Gastrocnemius medialis (tissue), 4 donors: ENCODE results near the gene KRTAP5-2. TPM values are rescaled to one million over a fixed set of nuclear protein-coding genes. Genes with fewer than 3 reads are reported as not detected.
"Not testable (repeated sequence)": the region's sequence is repeated elsewhere in the genome, so short reads cannot be mapped to it uniquely, and the experiment has no call there.

Source experiments
- ATAC-seq, 2 donors: fragments of 150-250 bp; one replicate each; pipeline ENCODE4 v1.9.1; 2016
- DNase-seq, 2 donors: peaks; one replicate each; pipeline ENCODE4 v3.0.0-alpha.2; 2019
- H3K27ac ChIP-seq, 4 donors: fragments of 200-600 bp; sonication (generic); 1 replicate in 1 of 4; 2 replicates in 3 of 4; pipeline ENCODE4 v1.5.1; 2016 to 2018; ENCODE audit warnings: mild to moderate bottlenecking in 2 of 4, moderate library complexity in 1 of 4
- H3K27me3 ChIP-seq, 3 donors: fragments of 200-600 bp; sonication (generic) in 2 of 3; 1 replicate in 1 of 3; 2 replicates in 2 of 3; pipeline versions ENCODE4 v1.5.1 to v1.6.0; 2016 to 2019; ENCODE audit warnings: mild to moderate bottlenecking in 1 of 3, moderate library complexity in 1 of 3
- H3K36me3 ChIP-seq, 2 donors: fragments of 200-600 bp; sonication (generic) in 1 of 2; one replicate each; pipeline ENCODE4 v1.5.1; 2017 to 2018
- H3K4me1 ChIP-seq, 2 donors: fragments of 200-600 bp; sonication (generic) in 1 of 2; one replicate each; pipeline ENCODE4 v1.5.1; 2016 to 2017; ENCODE audit warnings: mild to moderate bottlenecking in 2 of 2
- H3K4me3 ChIP-seq, 4 donors: fragments of 200-600 bp; sonication (generic) in 3 of 4; 1 replicate in 1 of 4; 2 replicates in 3 of 4; pipeline ENCODE4 v1.5.1; 2016 to 2019; ENCODE audit warnings: mild to moderate bottlenecking in 2 of 4
- H3K9me3 ChIP-seq, 3 donors: fragments of 200-600 bp; sonication (generic) in 2 of 3; 1 replicate in 1 of 3; 2 replicates in 2 of 3; pipeline ENCODE4 v1.5.1; 2016 to 2019
- POLR2A ChIP-seq, 2 donors: fragments of 450-650 bp; IDR thresholded peaks; one replicate each; pipeline ENCODE4 v1.6.1; 2017; ENCODE audit warnings: antibody characterized with exemption in 2 of 2, mild to moderate bottlenecking in 2 of 2, moderate library complexity in 2 of 2
- in situ Hi-C, 4 donors: fragments of 200-750 bp; cut with MboI; loops; one replicate each; pipeline versions ENCODE4 v1.15.0 to v1.8.0; 2017; ENCODE audit warnings: low sequenced_read_pairs in 4 of 4
- intact Hi-C: fragments of 100-400 bp; cut with DNase I; formaldehyde crosslinking; loops from one replicate; pipeline ENCODE4 v1.15.1; 2023; ENCODE audit warnings: low total_unique reads
- total RNA-seq, 4 donors: library from RNA; depleted of rRNA; stranded (reverse); fragments of >200 nt; gene quantifications; one replicate each; pipeline versions ENCODE4 v1.1.0 to v1.2.3, GENCODE V29; 2016
- TF ChIP-seq, protein P1 (sequence below), 5 experiments: fragments of 450-650 bp in 3 of 5; fragments of 200-600 bp in 2 of 5; sonication (generic) in 2 of 5; IDR thresholded peaks in 4 of 5; conservative IDR thresholded peaks in 1 of 5; 1 replicate in 4 of 5; 2 replicates in 1 of 5; pipeline ENCODE4 v1.5.1; 2016 to 2019; ENCODE audit warnings: antibody characterized with exemption in 5 of 5, mild to moderate bottlenecking in 3 of 5, moderate library complexity in 3 of 5

Gene KRTAP5-2
- total RNA-seq, 4 donors from 2014 or later, result not detected

DNA sequence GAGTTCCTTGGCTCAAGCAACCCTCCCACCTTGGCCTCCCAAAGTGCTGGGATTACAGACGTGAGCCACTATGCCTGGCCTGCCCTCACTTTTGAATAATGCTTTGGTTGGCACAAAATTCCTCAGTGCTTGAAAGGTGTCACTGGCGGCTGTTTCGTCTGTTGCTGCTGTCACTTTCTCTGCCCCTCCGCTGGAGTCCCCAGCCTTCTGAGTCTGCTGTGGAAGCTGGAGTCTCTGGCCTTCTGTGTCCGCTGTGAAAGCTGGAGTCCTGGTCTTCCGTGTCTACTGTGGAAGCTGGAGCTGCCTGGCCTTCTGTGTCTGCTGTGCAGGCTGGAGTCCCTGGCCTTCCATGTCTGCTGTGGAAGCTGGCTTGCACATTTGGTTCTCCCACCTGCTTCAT, 8.1 kb downstream of the KRTAP5-2 start:
- DNase-seq (no peak), ATAC-seq (no peak)
- H3K9me3 ChIP-seq, result no peaks in the 10 kb centered on the region
- H3K36me3 ChIP-seq, result no peaks in the 10 kb centered on the region
- no peak overlapping the region for H3K4me3 ChIP-seq
- peak overlapping the region in 1 of 4 donors; percentile 14 for H3K27ac ChIP-seq
- peaks cover 14 to 16% of the 10 kb centered on the region in 2 donors for H3K4me1 ChIP-seq
- intact Hi-C loops (loop anchor here (5.0 kb wide), 1 partner anchor 43 kb away; no protein-coding TSS in a partner anchor), in situ Hi-C loops (no loop called here)
- no peaks in the 10 kb centered on the region for H3K27me3 ChIP-seq
- TF ChIP-seq POLR2A (IDR thresholded peaks at IDR 0.05), result no peak
- TF ChIP-seq, protein P1, sequence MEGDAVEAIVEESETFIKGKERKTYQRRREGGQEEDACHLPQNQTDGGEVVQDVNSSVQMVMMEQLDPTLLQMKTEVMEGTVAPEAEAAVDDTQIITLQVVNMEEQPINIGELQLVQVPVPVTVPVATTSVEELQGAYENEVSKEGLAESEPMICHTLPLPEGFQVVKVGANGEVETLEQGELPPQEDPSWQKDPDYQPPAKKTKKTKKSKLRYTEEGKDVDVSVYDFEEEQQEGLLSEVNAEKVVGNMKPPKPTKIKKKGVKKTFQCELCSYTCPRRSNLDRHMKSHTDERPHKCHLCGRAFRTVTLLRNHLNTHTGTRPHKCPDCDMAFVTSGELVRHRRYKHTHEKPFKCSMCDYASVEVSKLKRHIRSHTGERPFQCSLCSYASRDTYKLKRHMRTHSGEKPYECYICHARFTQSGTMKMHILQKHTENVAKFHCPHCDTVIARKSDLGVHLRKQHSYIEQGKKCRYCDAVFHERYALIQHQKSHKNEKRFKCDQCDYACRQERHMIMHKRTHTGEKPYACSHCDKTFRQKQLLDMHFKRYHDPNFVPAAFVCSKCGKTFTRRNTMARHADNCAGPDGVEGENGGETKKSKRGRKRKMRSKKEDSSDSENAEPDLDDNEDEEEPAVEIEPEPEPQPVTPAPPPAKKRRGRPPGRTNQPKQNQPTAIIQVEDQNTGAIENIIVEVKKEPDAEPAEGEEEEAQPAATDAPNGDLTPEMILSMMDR (IDR thresholded peaks at IDR 0.05 in 4 of 5, conservative IDR thresholded peaks at IDR 0.05 in 1 of 5), result no peak

DNA sequence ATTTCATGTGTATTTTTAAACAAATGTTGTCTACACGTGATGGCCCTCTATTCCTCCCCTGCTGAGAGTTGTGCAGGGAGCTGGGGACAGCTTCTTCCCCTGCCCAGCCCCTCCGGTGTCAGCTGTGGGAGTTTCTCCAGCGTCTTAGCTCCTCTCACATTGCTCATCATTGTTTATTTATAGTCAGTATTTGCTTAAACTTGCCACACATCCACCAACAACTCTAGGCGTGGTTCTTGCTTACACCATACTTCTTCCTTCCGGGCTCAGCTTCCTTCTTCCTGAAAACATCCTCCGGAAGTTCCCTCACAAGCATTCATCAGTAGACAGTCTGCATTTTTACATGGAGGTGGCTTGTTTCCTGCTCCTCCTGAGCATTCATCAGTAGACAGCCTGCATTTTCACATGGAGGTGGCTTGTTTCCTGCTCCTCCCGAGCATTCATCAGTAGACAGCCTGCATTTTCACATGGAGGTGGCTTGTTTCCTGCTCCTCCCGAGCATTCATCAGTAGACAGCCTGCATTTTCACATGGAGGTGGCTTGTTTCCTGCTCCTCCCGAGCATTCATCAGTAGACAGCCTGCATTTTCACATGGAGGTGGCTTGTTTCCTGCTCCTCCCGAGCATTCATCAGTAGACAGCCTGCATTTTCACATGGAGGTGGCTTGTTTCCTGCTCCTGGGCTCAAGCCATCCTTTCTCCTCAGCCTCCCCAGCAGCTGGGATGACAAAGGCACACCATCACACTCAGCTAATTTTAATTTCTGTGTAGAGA, 8.7 kb downstream of the KRTAP5-2 start:
- peak overlapping the region in 3 of 4 donors; percentile 27 to 63 (median 45) for H3K27ac ChIP-seq
- H3K4me3 ChIP-seq, H3K27me3 ChIP-seq, H3K36me3 ChIP-seq, H3K9me3 ChIP-seq, in situ Hi-C loops: not testable (repeated sequence)
- peak; percentile 91 to 95 for ATAC-seq
- intact Hi-C loops, result loop anchor here (5.0 kb wide), 1 partner anchor 42 kb away; no protein-coding TSS in a partner anchor
- H3K4me1 ChIP-seq, result peaks cover 14 to 16% of the 10 kb centered on the region in 2 donors
- peak in 1 of 2 donors; percentile 57 for DNase-seq

DNA sequence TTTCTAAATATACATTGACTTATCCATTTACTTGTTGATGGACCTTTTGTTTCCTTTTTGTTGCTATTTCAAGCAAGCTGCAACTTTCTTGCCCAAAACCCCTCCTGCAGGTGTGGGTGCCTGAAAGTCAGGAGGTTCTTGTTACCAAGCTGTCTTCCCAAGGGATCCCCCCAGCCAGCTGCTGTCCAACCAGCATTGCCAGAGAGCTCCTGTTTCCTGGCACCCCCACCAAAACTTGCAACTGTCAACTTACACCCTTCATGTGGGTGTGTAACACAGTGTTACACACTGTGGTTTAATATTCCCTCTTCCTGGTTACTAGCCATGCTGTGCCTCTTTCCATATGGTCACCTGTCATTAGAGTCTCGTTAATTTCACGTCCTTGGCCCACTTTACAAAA, 11.4 kb downstream of the KRTAP5-2 start:
- DNase-seq (peak in 1 of 2 donors; percentile 74), ATAC-seq (peak; percentile 77 to 80)
- peaks cover 16 to 21% of the 10 kb centered on the region in 2 donors for H3K4me1 ChIP-seq
- H3K36me3 ChIP-seq, result no peaks in the 10 kb centered on the region
- in situ Hi-C loops (no loop called here), intact Hi-C loops (loop anchor here (5.0 kb wide), 1 partner anchor 39 kb away; no protein-coding TSS in a partner anchor)
- H3K27me3 ChIP-seq, result no peaks in the 10 kb centered on the region
- no peak overlapping the region for H3K27ac ChIP-seq
- TF ChIP-seq, protein P1 (IDR thresholded peaks at IDR 0.05 in 4 of 5, conservative IDR thresholded peaks at IDR 0.05 in 1 of 5), result no peak
- no peak for TF ChIP-seq POLR2A (IDR thresholded peaks at IDR 0.05)
- H3K9me3 ChIP-seq, result no peaks in the 10 kb centered on the region
- H3K4me3 ChIP-seq, result no peak overlapping the region

DNA sequence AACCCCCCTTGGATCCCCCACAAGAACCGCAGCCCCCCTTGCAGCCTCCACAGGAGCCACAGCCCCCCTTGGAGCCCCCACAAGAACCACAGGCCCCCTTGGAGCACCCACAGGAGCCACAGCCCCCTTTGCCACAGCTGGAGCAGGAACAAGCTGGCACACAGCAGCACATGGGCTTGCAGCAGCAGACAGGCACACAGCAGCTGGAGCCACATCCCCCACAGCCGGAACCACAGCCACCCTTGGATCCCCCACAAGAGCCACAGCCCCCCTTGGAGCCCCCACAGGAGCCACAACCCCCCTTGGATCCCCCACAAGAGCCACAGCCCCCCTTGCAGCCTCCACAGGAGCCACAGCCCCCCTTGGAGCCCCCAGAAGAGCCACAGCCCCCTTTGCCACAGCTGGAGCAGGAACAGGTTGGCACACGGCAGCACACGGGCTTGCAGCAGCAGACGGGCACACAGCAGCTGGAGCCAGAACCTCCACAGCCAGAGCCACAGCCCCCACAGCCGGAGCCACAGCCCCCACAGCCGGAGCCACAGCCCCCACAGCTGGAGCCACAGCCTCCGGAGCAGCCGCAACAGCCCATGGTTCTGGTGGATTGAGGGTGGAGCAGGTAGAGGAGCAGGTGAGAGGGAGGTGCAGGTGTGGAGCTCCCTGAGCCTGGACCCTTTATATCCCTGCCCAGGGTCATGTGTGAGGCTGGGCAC, 13.3 kb downstream of the KRTAP5-2 start, which contains the start of gene KRTAP5-1:
TSS of gene KRTAP5-1 (minus strand) at position 623 of the 710 bp plus-strand sequence. CDS start at position 589, 34 bp downstream.
- H3K27ac ChIP-seq, H3K9me3 ChIP-seq, ATAC-seq, in situ Hi-C loops, DNase-seq, H3K36me3 ChIP-seq, H3K4me3 ChIP-seq, H3K27me3 ChIP-seq: not testable (repeated sequence)
- intact Hi-C loops, result loop anchor here (5.0 kb wide), 1 partner anchor 38 kb away; no protein-coding TSS in a partner anchor
- peaks cover 12 to 17% of the 10 kb centered on the region in 2 donors for H3K4me1 ChIP-seq

DNA sequence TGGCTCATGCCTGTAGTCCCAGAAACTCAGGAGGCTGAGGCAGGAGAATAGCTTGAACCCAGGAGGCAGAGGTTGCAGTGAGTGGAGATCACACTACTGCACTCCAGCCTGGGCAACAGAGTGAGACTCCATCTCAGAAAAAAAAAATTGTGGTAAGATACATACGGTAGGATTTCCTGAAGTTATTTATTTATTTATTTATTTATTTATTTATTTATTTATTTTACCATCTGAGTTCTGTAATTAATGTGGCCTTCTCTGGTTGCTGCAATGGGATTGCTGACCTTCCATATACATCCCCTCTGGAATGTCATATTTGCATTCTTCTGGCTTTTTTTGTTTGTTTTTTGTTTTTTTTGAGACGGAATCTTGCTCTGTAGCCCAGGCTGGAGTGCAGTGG, 15.2 kb downstream of the KRTAP5-2 start:
- intact Hi-C loops, H3K4me1 ChIP-seq, in situ Hi-C loops, ATAC-seq, H3K27ac ChIP-seq, H3K9me3 ChIP-seq, DNase-seq, H3K36me3 ChIP-seq, H3K27me3 ChIP-seq, H3K4me3 ChIP-seq: not testable (repeated sequence)

DNA sequence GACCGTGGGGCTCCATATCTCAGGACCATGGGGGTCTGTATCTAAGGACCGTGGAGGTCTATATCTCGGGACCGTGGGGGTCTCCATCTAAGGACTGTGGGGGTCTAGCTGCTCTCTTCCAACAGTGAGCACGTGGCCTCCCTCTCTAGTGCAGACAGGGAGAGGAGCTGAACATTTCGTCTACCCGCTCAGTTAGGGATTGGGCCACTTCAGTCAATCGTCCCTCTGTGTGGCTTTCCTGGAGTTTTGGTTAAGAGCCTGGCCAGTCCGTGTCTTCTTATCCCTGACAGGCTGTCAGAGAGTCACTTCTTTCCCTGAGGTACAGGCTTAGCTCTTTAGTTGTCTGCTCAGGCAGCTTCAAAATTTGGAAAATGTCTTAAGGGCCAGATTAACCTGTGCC, 16.1 kb downstream of the KRTAP5-2 start:
- Histone ChIP-seq H3K9me3 (no peaks in the 10 kb centered on the region), H3K4me3 (no peak overlapping the region), H3K36me3 (no peaks in the 10 kb centered on the region), H3K27ac (no peak overlapping the region), H3K27me3 (no peaks in the 10 kb centered on the region), H3K4me1 (peaks cover 3 to 7% of the 10 kb centered on the region in 2 donors)
- intact Hi-C loops (no loop called here), in situ Hi-C loops (no loop called here)
- ATAC-seq (no peak), DNase-seq (no peak)
- no peak for TF ChIP-seq POLR2A (IDR thresholded peaks at IDR 0.05)
- TF ChIP-seq, protein P1 (IDR thresholded peaks at IDR 0.05 in 4 of 5, conservative IDR thresholded peaks at IDR 0.05 in 1 of 5), result no peak
